HPDE6-E6E7 (cell line): ENCODE results near the gene SNX15.

Experiments
- DNase-seq: peaks from one replicate; pipeline ENCODE4 v3.0.0; 2011; ENCODE audit warnings: missing footprints; ENCODE audit errors: extremely low spot score

SNX15 gene

DNA sequence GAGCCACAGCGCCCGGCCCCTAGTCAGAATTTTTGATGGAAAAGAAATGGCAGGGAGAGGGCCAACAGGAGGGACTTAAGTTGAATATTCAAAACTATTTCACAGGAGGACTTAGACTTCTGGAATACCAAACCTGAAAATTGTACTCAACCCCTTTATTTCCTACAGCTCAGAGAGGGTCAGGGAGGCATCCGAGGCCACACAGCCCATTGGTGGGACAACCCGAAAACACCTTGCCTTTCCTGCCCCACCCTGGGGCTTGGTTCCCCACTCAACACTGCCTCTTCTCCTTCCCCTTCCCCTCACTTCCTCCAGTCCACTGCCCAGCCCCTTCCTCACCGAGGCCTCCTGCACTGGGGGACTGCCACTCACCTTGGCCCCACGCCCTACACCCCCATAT lies 29.8 kb downstream of the SNX15 start:
- no peak for DNase-seq

- no peak for DNase-seq
Observed at GRCh38 chr11:65057526-65057925, 30.3 kb downstream of the SNX15 start.

DNA sequence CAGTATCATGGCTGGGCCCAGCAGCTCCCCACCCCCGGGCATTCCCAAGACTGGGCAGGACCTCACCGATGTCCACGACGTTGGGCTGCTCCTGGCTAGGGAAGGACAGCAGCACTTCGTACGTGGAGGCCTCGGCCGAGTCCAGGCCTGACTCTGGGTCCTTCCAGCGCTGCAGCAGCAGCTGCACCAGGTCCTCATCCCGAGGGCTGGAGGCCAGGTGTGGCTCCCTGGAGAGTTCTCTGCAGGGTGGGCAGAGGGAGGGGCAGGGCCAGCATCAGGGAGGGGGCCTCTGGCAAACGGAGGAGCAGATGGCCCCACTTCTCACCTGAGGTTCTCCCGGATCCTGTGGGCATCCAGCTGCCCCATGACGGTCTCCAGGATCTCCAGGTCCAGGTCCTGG lies 30.8 kb downstream of the SNX15 start:
- DNase-seq, result no peak

DNA sequence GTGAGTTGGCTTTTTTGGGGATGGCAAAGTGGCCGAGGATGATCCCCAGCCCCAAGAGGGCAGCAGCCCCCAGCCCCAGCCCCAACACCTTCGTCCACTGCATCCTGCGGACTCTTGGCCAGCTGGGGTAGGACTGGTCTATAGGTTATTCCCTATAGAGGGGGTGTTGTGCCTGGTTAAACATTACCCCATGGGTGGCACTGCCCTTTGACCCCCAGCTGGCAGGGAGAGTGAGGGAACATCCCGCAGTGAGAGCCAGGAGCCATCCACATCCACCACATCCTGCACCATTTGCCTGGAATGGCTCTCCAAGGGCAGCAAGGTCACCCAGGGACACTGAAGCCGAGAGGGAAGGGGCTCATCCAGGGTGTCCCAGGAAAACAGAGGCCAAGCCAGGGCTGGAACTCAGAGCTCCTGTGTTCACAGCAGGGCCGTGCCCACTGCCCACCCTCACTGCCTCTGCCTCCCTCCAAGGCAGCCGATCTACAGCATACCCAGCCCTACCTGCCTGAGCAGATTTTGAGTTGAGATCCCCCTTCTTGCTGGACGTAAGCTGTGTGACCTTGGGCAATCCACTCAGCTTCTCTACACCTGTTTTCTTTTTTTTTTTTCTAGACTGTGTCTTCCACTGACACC lies 31.3 kb downstream of the SNX15 start, which contains the start of gene NAALADL1:
NAALADL1 (minus strand) TSS at position 135 of the 636 bp plus-strand sequence; CDS start at position 103, 32 bp downstream.
- DNase-seq, result no peak

DNA sequence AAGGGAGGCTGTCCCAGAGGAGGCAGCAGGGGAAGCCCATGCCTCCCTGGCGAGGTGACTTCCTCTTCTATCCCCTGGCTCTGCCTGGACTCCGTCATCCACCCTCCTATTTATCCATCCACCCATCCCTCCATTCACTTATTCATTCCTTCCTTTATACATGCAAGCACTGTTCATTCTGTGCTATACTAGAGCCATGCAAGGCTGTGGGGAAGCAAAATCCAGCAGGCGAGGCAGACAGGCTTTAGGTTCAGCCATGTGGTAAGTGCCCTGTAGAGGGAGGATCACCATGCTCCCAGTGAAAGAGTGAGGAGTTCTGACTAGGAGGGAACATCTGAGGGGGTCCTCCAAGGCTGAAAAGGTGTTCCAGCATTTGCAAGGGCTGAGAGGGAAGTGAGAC lies 32.3 kb downstream of the SNX15 start:
- no peak for DNase-seq

GRCh38 chr11:65059959-65060824 lies 33.0 kb downstream of the SNX15 start:
- DNase-seq, result no peak

DNA sequence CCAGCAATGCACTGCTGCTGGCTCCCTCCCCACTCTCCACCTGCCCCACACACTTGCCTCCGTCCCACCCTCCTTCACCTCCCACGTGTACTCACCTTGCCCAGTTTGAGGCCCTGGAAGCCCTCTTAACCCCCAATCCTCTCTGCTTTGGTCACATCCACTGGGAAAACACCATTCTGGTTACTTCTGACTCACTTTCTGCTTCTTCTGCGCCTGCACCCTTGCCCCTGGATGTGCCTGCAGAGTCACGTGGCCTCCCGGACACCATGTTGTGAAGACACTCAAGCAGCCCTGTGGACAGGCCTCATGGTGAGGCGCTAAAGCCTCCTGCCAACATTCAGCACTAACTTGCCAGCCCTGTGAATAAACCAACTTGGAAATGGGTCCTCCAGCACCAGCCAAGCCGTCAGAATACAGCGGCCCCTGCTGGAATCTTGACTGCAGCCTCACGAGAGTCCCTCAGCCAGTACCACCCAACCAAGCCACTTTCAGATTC lies 33.7 kb downstream of the SNX15 start:
- no peak for DNase-seq

GRCh38 chr11:65063532-65063931 lies 36.3 kb downstream of the SNX15 start:
- DNase-seq, result peak; percentile 15

GRCh38 chr11:65064847-65065240 lies 37.6 kb downstream of the SNX15 start:
- DNase-seq, result no peak

GRCh38 chr11:65065851-65066250 lies 38.6 kb downstream of the SNX15 start:
- DNase-seq, result no peak

- no peak for DNase-seq
Observed at GRCh38 chr11:65066315-65066714, 39.1 kb downstream of the SNX15 start.

GRCh38 chr11:65066805-65067291 lies 39.6 kb downstream of the SNX15 start:
- DNase-seq, result no peak

GRCh38 chr11:65067446-65067845 lies 40.2 kb downstream of the SNX15 start:
- no peak for DNase-seq

- DNase-seq, result no peak
Observed at GRCh38 chr11:65069217-65069616, 42.0 kb downstream of the SNX15 start.

GRCh38 chr11:65071907-65072630 lies 44.8 kb downstream of the SNX15 start:
- no peak for DNase-seq

DNA sequence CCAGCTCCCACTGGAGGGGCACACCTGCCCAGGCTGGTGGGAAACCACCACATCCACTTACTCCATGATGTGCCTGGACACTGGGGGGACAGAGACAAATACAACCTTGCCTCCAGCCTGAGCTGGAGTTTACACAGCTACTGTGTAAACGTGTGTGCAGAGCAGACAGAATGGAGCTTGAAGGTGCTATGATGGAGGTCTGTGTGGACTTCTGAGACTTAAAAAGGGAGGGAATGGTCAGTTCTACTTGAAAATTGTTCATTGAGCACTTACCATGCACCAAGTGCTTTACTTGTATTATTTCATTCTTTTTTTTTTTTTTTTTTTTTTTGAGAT lies 45.4 kb downstream of the SNX15 start:
- no peak for DNase-seq

DNA sequence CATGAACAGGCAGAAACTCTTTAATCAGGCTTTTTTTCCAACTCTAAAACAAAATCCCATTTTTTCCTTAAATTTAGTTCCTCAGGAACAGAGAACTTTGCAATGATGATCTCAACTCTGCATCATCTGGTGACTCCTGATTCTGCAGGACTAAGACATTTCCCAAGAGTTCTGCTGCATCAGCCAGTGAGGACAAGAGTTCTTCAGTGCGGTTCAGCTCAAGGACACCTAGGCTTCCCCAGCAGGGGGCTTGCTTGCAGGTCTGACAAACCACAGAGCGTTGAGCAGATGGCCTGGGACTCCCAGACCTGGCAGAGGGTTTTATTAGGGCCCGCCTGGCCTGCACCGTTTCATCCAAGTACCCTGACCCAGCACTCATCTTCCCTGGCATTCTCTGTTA lies 50.2 kb downstream of the SNX15 start:
- no peak for DNase-seq

DNA sequence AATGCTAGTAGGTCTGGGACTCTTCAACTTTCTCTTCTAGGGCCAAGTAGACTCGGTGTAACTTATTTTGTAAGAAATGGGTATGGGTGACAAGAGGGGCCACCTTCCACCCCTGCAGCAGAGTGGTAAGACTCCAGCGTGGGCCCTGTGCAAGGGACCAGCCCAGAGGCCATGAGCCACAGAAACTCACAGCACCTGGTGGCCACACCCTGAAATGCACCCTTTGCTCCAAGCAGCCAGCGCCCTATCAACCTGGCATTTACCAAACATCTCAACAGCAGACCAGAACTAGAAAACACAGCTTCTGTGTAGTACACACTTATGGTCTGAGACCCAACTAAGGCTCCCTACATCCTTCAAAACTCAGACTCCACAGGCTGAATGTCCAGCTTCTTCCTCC lies 50.9 kb downstream of the SNX15 start:
- no peak for DNase-seq

DNA sequence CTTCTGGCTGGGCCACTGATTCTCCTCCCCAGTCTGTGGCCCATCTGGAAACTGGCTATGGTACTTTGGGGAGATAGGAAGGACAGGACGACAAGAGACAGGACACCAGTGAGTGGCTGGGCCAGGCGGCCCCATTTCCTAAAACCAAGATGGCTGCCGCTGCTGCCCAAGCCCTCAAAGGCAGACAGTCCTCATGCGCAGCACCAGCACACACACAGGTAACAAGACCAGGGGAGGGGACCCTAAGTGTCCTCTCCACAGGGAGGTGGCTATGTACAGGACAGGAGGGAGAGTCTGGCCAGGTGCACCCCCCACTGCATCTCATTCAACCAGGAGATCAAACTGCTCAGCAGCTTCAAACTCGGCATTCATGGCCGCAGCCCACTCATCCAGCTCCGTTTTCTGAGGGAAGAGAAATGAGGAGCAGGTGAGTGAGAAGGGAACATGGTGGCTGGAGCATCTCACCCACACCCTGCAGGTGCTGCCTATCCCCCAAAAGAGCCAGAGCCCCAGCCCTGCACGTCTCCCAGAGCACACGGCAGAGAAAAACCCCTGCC lies 51.6 kb downstream of the SNX15 start:
- DNase-seq, result no peak

GRCh38 chr11:65083134-65083833 lies 56.0 kb downstream of the SNX15 start:
- DNase-seq, result no peak

DNA sequence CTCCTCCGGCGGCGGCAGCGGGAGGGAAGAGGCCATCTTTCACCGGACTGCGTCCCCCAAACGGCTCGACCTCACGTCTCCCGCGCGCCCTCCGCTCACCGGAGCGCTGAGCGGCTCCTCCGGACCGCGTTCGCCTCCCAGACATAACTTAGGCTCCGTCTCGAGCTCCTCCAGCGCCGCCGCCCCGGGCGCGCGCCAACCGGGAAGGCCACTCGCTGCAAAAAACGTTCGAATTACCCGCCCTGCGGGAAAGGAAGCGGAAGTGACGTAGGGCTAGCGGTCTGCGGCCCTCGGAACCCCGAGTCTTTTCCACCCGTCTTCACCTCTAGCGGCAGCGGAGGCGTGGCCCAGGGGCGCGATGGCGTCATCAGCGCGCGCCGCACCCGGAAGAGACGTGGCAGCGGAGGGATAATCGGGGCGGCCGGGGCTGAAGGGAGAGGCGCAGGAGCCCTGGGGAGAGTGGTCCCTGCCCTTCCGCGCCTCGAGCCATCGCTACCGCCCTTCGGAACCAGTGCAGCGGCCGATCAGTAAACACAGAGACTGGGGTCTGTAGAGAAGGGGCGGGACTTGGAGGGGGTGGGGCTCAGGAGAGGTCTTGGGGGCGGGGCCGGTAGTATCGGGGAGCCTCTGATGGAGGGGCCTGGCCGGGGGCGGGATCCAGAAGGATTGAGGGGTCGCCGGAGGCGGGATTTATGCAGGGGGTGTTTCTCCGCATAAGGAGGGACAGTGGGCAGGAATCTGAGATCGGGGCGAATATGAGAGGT lies 56.8 kb downstream of the SNX15 start, which contains the start of the genes CDCA5 and ZFPL1:
CDCA5 (minus strand) TSS at position 207 of the 764 bp plus-strand sequence; CDS start at position 145, 62 bp downstream.
ZFPL1 (plus strand) TSS at position 389 of the 764 bp plus-strand sequence. CDS start 477 bp downstream, outside the sequence.
- peak; percentile 98 for DNase-seq
